Breast epithelium (tissue), 3 donors: ENCODE results near the gene SLC1A7.

Experiments
- POLR2A ChIP-seq: fragments of 450-650 bp; IDR thresholded peaks from one replicate; pipeline ENCODE4 v1.6.1; 2016; ENCODE audit warnings: antibody characterized with exemption, mild to moderate bottlenecking, moderate library complexity
- POLR2AphosphoS5 ChIP-seq, 3 donors: sonication (generic); formaldehyde crosslinking; IDR thresholded peaks; one replicate each; pipeline ENCODE4 v1.6.1; 2017; ENCODE audit warnings: antibody characterized with exemption in 3 of 3
- TF ChIP-seq, protein P1 (sequence below), 3 donors: fragments of 450-650 bp; IDR thresholded peaks; one replicate each; pipeline ENCODE4 v1.5.1; 2016 to 2017; ENCODE audit warnings: antibody characterized with exemption in 3 of 3, mild to moderate bottlenecking in 3 of 3, moderate library complexity in 3 of 3

DNA sequence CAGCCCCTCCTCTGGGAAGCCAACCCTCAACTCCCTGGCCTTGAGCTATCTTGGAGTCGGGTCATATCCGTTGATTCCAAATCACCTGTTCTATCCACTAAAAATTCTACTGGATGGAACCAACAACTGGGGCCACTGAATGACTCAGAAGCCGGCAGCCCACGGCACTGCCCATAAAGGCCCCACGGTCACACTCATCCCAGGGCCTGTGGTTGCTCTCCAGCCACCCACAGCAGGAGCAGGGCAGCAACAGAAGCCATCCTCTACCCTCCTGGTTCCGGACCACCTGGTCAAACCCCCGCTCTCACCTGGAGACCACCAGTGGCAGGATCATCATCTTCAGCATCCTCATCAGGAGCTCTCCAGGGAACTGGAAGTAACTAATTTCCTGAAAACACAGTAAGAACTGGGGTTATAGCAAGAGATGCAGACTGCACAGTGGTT lies 8.4 kb downstream of the SLC1A7 start:
- TF ChIP-seq, protein P1, sequence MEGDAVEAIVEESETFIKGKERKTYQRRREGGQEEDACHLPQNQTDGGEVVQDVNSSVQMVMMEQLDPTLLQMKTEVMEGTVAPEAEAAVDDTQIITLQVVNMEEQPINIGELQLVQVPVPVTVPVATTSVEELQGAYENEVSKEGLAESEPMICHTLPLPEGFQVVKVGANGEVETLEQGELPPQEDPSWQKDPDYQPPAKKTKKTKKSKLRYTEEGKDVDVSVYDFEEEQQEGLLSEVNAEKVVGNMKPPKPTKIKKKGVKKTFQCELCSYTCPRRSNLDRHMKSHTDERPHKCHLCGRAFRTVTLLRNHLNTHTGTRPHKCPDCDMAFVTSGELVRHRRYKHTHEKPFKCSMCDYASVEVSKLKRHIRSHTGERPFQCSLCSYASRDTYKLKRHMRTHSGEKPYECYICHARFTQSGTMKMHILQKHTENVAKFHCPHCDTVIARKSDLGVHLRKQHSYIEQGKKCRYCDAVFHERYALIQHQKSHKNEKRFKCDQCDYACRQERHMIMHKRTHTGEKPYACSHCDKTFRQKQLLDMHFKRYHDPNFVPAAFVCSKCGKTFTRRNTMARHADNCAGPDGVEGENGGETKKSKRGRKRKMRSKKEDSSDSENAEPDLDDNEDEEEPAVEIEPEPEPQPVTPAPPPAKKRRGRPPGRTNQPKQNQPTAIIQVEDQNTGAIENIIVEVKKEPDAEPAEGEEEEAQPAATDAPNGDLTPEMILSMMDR (IDR thresholded peaks at IDR 0.05), result no peak
- TF ChIP-seq POLR2A, result no peak
- no peak for TF ChIP-seq POLR2AphosphoS5 (IDR thresholded peaks at IDR 0.05)
